ENCODE data around the gene WSCD2.

The WSCD2 gene

DNA sequence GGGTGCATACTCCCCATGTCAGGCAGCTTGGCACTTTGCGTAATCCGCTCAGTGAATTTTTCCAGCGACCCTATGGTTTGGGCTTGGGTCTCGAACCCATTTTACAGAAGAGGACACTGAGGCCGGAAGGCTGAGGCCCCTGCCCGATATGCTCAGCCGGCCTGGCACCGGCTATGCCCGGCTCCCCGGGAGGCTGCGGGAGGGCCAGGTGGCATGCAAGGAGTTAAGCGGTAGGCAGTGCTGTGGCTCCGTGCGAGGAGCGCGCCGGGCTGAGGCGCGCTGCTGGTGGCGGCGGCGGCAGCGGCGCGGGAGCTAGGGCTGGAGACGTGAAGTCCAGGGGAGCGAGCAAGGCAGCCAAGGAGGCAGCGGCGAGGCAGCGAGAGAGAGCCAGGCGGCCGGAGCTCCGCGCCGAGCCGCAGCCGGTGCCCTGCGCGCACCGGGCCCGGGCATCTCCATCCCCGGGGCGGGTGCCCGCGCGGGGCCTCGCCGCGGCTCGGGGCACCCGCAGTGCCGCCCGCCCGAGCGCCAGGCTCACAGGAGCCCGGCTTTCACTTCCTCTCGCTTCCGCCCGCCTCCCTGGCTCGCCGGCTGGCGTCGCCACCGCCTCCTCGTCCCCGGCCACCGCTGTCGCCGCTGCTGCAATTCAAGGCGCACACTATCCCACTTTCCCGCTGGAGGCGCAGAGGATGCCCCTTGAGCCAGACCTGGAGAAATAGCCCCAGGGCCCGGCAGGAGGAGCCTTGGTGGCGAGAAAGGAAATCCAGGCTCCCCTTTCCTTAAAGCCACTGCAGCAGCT is at the start of gene WSCD2:
WSCD2 (plus strand) TSS at position 272 of the 796 bp plus-strand sequence. CDS start 66,545 bp downstream, outside the sequence.
- peak; percentile 28 for DNase-seq (ENCODE audit: low spot score)

DNA sequence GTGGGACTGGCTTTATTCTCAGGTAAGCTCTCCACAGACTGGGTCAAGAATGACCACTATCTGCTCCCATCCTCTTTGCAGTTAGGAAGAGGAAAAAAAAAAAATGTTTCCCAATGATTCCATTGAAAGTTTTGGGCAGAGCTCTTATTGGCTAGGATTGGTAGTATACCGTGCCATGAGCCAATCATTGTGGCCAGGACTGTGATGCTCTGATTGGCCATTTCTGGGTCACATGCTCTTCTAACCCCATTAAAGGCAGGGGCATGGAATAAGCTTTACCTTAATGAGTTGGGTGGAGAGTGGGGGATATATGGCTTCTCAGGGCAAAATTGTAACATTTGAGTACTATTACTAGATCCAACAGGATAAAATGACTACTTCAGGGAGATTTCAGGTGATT is 49.4 kb upstream of the WSCD2 start:
- no peak for DNase-seq (ENCODE audit: low spot score)

DNA sequence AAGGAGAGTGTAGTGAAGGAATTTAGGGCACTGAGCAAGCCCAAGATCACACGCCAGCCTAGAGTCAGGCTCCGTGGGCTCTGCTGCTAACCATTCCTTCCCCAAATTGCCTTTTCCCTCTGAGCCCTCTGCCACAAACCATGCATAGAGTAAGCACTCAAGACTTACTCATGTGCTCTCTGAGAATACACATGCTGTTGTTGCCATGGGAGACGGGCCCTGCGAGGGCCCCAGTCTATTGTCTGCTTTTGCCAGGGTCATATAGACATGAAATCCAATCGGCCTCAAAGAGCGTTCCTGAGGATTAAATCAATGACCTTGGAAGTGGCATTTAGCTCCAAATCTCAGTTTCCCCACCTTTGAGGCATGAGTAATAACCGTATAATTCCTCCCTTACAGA is 48.7 kb upstream of the WSCD2 start:
- DNase-seq (ENCODE audit: low spot score): no peak

DNA sequence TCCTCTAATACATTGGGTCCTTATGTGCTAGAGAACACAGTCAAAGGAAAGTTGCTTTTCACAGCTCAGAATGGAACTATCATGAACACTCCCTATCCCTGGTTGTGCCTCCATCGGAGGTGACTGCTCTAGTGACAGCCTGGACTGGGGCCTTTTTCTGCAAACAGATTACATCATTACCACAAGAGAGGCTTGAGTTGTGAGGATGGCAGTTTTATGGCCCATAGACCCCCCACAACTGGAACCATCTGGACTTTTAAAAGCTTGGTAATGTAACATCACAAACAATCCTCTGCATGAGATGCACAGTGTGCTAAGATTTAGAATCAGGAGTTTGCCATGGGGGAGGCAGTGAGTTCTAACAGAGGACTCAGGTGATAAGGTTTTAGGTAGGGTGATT is 46.6 kb upstream of the WSCD2 start:
- DNase-seq (ENCODE audit: low spot score): no peak

DNA sequence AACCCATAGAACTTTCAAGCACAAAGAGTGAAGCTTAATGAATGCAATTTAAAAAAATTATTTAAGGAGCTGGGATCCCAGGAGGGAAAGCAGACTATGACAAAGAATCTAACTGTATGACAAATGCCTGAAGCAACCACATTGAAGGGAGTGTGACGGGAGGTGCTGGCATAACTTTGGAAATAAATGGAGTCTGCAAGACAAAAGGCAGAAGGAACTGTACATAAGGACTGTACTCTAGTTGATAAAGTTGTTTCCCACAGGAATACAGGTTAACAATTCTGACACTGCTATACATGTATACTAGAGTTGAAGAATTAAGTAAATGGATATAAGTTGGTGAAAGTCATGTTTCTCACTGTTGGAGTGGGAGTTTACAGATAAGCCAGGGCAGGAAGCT is 41.2 kb upstream of the WSCD2 start:
- no peak for DNase-seq (ENCODE audit: low spot score)

DNA sequence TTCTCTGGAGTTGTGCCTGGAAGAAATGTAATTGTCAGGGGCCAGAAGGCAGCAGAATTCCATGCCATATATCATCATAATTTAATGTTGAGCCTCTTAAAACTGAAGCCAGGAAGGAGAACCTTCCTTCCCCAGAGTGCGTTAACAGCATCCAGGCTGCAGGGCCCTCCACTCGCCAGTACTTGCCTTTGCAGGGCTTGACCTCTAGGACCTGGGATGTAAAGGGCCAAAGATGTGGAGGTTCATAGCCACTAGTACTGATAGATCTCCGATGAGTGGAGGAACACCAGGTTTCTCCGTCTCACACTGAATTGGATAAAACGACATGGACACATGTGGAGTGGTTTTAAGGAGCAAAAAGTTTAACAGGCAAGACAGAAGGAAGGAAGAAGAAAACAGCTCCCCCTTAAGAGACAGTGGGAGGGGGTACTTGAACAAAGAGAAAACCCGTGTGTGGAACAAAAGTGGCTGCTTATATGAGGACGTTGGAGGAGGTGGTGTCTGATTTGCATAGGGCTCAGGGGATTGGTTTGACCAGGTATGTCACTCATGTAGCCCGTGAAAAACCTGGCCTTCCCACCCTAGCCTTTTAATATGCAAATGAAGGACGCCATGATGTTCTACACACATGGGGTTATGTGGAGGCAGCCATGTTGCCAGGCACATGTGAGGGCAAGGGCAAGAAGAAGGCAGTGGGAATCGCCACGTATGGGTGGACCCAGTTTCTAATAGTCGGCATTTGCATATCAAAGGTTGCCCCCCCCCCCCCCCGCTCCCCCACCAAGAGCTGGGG is 38.8 kb upstream of the WSCD2 start:
- DNase-seq (ENCODE audit: low spot score): no peak

DNA sequence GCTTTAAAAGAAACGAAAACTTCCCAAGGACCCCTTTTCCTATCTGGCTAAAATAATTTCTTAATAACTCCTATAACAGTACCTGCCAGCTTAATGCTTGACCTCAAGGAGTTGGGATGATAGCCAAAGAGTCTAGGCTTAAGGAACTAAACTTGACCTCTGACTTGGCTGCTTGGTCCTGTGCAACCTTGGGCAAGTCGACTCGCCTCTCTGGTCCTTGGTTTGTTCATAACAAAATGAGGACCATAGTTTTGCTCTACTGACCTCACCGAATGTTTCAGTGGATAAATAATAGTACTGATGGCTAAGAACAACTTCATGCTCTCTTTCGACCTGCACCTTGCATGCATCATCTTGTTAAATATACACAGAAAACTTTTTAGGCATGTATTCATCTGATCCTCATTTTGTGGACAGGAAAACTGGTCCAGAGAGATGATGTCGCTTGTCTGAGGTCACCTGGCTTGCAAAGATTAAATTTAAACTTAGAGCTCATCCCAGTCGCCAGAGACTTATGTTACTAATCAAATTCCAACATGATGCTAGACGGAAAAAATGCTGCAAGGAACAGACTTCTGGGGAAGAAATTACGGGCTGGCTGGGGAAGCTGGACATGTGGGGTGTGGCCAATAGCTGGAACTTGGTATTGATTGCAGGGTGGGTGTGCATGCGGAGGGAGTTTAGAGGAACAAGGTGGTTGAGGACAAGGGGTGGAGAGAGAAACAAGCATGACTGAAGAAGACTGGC is 38.0 kb upstream of the WSCD2 start:
- DNase-seq (ENCODE audit: low spot score): no peak

DNA sequence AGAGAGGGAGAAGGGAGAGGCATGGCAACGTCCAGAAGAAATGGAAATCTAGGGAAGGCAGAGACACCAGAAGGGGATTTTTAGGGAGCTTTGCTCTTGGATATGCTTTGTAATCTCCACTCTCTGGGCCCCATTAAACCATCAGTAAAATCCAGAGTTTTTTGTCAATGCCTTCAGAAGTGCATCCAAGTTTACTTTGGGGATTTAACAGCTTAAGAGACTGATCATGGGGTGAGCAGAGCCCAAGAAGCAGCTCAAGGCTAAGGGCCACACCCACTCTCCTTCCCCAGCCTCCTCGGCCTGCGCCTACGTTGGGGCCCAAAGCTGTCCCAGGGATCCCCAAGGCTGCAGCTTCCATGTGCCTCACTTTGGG is 37.4 kb upstream of the WSCD2 start:
- DNase-seq (ENCODE audit: low spot score): no peak

DNA sequence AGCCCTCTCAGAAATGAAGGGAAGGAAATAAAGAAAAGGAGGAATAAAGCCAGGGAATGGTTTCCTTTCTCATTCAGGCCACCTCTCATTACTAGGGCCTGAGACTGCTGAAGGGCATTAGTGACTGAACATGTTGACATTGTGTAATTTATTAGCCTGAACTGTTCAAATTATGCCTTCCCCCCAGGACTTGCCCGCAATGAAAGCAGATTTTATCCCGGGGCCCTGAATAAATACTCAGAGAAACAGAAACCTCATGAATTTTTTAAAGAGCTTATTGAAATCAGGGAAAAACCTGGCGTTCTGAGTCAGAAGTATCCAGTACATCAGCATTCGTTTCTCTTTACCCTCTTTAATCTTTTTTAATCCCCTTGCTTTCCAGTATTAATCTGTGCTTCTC is 35.9 kb upstream of the WSCD2 start:
- no peak for DNase-seq (ENCODE audit: low spot score)

DNA sequence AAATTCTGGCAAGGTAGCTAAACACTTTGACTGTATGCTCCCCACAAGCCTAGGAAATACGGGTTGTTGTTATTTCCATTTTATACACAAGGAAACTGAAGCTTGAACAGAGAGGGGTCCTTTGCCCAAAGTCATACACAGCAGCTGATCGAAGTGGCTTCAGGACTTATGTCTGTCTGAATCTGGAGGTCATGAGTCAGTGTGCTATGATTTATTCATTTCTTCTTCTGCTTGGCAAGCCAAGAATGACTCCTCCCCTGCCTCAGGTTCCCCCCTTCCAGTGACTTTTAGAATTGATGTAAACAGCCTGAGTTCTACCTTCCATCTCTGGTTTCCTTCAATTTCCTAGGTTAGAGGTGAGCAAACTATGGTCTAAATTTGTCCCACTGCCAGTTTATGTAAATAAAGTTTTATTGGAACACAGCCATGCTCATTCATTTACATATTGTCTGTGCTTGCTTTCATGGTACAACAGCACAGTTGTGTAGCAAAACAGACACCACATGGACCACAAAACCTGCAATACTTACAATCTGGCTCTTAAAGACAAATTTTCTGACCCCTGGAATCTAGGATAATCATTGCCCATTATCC is 34.9 kb upstream of the WSCD2 start:
- no peak for DNase-seq (ENCODE audit: low spot score)

DNA sequence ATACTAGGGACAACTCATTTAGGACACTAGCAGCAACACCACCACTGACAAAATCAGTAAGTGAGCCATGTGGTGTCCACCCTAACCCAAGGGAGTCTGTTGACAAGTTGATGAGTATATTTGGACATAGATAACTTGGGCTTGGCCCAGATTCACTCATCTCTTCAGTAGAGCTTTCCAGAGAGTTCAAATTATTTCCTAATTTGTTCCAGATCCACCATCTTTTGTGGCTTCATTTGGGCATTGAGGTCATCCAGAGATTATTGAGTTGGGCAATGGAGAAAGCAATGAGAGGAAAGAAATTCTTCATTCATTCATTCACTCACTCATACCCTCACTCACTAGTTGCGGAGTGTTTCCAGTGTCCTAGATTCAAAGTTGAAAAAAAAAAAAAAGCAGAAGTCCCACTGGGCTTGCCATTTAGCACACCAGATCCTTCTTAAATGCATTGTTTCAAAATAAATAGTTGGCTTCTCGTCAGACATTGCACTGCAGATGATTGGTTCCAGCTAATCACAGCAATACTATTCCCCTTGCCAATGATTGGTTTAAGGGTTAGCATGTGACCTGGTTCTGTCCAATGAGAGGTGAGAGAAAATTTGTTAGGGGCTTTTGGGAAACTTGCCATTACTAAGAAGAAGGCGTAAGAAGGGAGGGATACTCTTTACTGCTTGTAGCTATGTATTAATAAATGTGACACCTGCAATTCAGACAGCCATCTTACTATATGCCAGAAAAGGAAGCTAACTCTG is 31.8 kb upstream of the WSCD2 start:
- no peak for DNase-seq (ENCODE audit: low spot score)

DNA sequence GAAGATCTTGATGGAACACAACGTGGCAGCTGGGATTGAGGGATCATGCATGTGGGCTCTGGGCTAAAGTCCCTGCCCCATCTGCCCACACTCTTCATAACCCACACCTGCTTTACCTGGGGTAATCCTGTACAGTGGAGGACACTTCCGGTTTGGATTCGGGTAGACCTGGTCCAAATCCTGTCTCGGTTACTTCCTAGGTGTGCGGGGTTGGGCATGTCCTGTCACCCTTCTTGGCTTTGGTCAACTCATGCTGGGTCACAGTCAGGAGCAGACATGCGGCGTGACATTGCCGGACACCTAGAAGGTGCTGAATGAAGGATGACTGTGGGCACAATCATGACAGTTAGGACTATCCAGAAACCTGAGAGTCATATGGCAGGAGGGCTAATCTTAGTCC is 30.7 kb upstream of the WSCD2 start:
- no peak for DNase-seq (ENCODE audit: low spot score)

DNA sequence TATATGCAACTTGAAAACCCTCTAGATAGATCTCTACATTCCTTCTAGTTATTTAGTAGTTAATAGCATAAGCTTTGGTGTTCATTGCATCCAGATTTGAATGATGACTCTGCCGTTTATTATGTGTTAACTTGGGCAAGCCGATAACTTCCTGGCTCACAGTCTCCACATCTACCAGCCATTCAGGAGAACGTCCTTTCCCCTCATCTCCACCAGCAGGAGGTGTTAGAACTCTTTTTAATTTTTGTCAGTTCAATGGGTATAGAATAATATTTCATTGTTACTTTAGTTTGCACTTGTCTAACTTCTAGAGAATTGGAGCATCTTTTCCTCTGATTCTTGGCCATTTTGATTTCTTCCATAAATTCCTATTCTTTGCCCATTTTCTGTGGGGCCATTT is 30.0 kb upstream of the WSCD2 start:
- DNase-seq (ENCODE audit: low spot score): no peak

DNA sequence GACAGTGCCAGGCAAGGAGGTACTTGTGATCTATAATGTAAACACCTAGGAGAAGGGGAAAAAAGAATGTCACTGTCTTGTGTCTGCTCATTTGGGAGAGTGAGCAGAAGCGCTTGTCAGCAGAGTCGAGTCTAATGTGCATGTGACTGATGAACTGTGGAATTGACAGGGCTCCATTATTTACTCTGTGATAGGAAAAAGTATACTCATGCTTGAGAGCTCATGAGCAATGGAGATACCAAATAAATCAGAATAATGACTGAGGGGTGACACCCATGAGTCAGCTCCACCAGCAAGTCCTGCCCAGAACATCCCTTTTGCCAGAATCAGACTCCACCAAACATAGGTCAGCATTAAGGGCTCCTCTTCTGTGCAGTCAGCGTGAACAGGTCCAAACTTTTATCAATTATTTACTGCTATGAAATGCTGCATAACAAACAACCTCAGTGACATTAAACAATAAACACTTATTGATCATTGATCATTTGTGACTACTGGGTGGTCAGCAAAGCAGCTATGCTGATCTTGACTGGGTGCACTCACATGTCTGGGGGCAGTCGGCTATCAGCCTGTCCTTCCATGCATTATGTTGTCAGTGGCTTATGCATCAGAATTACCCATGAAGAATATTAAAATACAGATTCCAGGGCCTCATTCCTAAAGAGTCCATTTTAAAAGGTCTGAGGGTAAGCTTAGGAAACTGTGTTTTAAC is 29.2 kb upstream of the WSCD2 start:
- DNase-seq (ENCODE audit: low spot score): no peak

DNA sequence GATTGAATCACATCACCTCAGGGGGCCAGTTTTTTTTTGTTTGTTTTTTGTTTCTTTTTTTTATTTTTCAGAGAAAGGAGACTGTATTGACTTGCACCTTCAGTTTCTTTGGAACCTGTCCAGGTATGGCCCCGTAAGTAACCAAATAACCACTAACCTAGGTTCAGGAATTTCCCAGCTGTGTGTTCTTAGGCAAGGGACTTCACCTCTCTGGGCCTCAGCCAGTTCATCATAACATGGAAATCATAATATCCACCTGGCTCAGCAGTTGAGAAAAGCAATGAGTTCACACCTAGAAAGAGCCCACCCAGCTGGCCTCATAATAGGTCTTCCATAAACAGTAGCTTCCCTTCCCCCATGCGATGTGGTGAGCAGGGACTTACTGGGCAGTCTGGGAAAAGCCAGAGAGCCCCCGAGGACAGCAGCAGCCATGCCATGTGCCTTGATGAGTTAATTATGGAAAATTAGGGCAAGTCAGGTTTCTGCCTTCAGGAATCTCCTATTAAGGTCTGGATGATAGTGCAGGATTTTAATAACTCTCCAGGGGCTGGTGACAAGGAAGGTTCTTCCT is 27.4 kb upstream of the WSCD2 start:
- DNase-seq (ENCODE audit: low spot score): no peak

DNA sequence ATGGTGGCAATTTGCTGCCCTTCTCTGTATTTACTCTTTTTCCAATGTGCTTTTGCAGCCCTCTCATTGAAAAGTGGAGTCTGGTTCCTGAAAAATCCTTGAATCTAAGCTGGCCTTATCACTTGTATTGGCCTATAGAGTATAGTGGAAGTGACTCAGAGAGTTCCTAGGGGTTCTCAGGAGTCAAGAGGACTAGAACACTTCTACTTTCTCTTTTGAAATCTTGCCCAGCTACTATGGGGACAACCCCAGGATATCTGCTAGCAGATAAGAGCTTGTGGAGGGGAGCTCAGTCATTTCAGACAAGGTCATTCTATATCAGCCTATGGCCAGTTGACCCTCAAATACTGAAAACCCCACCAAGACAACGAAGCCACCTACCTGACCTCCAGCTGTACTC is 26.7 kb upstream of the WSCD2 start:
- no peak for DNase-seq (ENCODE audit: low spot score)

DNA sequence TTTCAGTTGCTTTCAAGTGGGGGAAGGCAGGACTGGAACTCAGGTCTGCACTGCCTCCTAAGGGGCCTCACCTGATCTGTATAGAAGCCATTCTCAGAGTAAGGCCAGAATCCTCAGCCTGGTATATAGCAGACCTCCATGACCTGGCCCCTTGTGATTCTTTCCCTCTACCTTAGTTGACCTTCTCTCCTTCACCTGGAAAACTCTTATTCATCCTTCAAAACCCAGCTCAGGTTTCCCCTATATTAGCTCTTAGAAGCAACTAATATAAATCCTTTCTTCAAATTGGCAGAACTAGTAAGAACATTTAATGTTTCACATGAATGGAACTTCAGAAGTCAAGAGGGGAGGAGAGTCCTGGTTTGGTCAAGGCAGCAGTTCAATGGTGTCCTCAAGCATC is 26.0 kb upstream of the WSCD2 start:
- no peak for DNase-seq (ENCODE audit: low spot score)

DNA sequence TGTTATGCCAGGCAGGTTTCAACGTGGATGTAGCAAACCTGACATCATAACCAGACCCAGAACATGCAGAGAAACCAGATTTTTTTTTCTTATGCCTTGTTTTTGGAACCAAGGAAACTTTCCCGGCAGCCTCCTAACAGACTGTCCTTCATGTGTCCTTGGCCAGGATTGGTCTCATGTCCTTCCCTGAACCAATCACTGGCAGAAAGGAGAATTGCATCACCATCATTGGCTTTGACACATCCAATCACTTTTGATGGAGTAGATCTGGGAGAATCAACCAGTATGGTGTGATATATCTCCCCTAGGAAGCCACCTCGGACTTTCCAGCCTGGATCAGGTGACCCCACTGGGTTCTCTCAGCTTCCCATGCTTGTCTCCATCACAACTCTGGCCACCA is 25.6 kb upstream of the WSCD2 start:
- no peak for DNase-seq (ENCODE audit: low spot score)

DNA sequence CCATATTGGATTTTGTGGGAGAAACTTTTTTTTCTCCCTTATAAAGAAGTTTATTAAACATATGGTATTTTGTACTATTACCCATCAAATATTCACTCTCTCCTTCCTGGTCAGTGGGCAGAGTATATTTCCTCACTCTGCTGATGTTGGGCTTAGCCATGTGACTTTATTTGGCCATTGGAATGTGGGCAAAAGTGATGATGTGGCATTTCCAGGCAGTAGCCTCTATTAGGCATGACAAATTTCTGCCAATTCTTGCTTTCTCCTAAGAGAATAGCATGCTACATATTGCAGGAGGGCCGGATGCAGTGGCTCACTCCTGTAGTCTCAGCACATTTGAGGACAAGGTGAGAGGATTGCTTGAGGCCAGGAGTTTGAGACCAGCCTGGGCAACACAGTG is 24.4 kb upstream of the WSCD2 start:
- DNase-seq (ENCODE audit: low spot score): no peak

DNA sequence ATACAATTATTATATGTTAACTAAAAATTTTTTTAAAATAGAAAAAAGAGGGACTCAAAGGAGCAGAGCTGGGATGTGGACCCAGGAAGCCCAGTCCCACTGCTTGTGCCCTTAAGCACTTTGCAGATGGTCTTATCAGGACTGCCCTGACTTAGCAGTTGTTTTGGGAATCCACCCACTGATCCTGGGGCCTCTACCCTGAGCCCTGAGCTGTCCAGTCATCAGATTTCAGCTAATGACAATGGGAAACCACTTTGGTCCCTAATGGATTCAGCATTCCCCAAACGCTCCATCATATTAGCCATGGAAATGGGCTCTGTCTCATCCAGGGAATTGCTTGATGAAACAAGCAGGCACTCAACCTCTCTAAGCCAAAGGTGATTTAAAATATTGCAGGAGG is 22.5 kb upstream of the WSCD2 start:
- DNase-seq (ENCODE audit: low spot score): no peak

DNA sequence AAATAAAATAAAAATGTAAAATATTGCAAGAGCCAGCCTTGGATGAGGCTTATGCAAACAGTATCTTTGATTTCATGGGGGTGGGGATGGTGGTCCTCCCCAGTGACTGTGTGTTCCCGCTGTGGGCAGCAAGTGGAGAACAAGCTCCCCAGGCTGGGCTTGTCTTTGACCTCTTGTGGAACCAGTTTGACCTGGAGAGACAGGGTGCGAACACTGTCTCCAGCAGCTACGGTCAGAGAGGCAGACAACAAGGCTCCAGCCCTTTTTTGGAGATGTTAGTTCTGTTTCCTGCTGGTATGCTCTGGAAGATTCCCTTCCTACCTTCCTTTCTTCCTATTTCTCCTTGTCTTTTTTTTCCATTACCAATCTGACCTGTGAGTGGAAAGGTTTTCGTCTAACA is 21.8 kb upstream of the WSCD2 start:
- DNase-seq (ENCODE audit: low spot score): no peak

Measured in hepatic stellate cell (primary cell).